ENCODE measurements around the gene FHDC1. TPM values are rescaled to one million over a fixed set of nuclear protein-coding genes. Genes with fewer than 3 reads are reported as not detected.
A peak's percentile ranks its signal among the peaks of the same experiment; 100 is the strongest.
"Not testable (repeated sequence)": the region's sequence is repeated elsewhere in the genome, so short reads cannot be mapped to it uniquely, and the experiment has no call there.

The FHDC1 gene
- total RNA-seq, 4 donors from 2014 or later = 0.29 to 0.52 (median 0.45) TPM

- H3K27me3 ChIP-seq = no peaks in the 10 kb centered on the region
- peaks cover 7 to 9% of the 10 kb centered on the region in 2 donors for H3K4me1 ChIP-seq
- no peak overlapping the region for H3K27ac ChIP-seq
- DNase-seq = no peak
- in situ Hi-C loops (cut with MboI; ENCODE audit: low sequenced_read_pairs in 4 of 4) (no loop called here), intact Hi-C loops (cut with DNase I; ENCODE audit: low total_unique reads) (no loop called here)
- no peaks in the 10 kb centered on the region for H3K9me3 ChIP-seq
- H3K4me3 ChIP-seq = no peak overlapping the region
- H3K36me3 ChIP-seq = peaks cover 0 to 8% of the 10 kb centered on the region in 2 donors
- no peak for ATAC-seq
- TF ChIP-seq POLR2A (IDR thresholded peaks at IDR 0.05) = no peak
- TF ChIP-seq, protein P1, sequence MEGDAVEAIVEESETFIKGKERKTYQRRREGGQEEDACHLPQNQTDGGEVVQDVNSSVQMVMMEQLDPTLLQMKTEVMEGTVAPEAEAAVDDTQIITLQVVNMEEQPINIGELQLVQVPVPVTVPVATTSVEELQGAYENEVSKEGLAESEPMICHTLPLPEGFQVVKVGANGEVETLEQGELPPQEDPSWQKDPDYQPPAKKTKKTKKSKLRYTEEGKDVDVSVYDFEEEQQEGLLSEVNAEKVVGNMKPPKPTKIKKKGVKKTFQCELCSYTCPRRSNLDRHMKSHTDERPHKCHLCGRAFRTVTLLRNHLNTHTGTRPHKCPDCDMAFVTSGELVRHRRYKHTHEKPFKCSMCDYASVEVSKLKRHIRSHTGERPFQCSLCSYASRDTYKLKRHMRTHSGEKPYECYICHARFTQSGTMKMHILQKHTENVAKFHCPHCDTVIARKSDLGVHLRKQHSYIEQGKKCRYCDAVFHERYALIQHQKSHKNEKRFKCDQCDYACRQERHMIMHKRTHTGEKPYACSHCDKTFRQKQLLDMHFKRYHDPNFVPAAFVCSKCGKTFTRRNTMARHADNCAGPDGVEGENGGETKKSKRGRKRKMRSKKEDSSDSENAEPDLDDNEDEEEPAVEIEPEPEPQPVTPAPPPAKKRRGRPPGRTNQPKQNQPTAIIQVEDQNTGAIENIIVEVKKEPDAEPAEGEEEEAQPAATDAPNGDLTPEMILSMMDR (IDR thresholded peaks at IDR 0.05 in 4 of 5, conservative IDR thresholded peaks at IDR 0.05 in 1 of 5) = no peak
Observed at GRCh38 chr4:152896811-152897210, 39.3 kb upstream of the FHDC1 start.

DNA sequence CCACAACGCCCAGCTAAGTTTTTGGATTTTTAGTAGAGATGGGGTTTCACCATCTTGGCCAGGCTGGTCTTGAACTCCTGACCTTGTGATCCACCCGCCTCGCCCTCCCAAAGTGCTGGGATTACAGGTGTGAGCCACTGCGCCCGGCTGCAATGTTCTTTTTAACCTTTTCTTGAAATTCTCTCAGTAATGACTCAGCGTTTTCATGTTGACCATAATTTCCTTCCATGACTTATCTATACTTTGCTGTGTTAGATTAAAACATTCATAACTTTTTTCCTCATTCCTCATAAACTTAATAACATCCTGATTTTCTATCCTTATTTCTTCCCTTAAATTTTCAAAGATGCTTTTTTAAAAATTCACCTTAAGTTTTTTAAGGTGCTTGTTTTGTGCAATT is 38.0 kb upstream of the FHDC1 start:
- H3K4me3 ChIP-seq; DNase-seq; H3K27me3 ChIP-seq; ATAC-seq; H3K9me3 ChIP-seq; intact Hi-C loops (cut with DNase I; ENCODE audit: low total_unique reads); H3K4me1 ChIP-seq; H3K27ac ChIP-seq; H3K36me3 ChIP-seq; in situ Hi-C loops (cut with MboI; ENCODE audit: low sequenced_read_pairs in 4 of 4): not testable (repeated sequence)

- no peak for DNase-seq
- no peaks in the 10 kb centered on the region for H3K27me3 ChIP-seq
- H3K27ac ChIP-seq = no peak overlapping the region
- TF ChIP-seq, protein P1 (IDR thresholded peaks at IDR 0.05 in 4 of 5, conservative IDR thresholded peaks at IDR 0.05 in 1 of 5) = no peak
- TF ChIP-seq POLR2A (IDR thresholded peaks at IDR 0.05) = no peak
- H3K36me3 ChIP-seq = no peaks in the 10 kb centered on the region
- no peak for ATAC-seq
- H3K9me3 ChIP-seq = no peaks in the 10 kb centered on the region
- in situ Hi-C loops (cut with MboI; ENCODE audit: low sequenced_read_pairs in 4 of 4) = no loop called here
- peaks cover 7 to 9% of the 10 kb centered on the region in 2 donors for H3K4me1 ChIP-seq
- intact Hi-C loops (cut with DNase I; ENCODE audit: low total_unique reads) = no loop called here
- no peak overlapping the region for H3K4me3 ChIP-seq
Observed at GRCh38 chr4:152898606-152899005, 37.5 kb upstream of the FHDC1 start.

DNA sequence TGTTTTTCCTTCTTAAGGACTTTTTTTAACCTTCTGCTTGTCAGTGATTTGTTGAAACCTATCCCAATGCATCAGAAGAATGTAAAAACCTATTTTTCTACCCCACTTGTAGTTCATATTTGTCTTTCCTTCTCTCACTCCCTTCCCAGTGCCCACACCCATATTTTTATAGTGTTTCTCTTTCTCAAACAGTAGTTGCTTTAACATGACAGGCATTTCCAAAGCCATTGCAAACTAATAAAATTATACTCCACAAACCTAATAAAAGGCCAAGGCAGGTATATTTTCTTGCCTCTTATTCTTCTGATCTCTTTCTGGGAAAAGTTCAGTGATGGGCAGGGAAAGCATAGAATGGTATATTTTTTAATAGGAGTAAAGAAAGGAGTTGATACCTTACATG is 35.7 kb upstream of the FHDC1 start:
- peaks cover 7 to 9% of the 10 kb centered on the region in 2 donors for H3K4me1 ChIP-seq
- H3K4me3 ChIP-seq = no peak overlapping the region
- H3K9me3 ChIP-seq = no peaks in the 10 kb centered on the region
- H3K27me3 ChIP-seq = no peaks in the 10 kb centered on the region
- no peaks in the 10 kb centered on the region for H3K36me3 ChIP-seq
- in situ Hi-C loops (cut with MboI; ENCODE audit: low sequenced_read_pairs in 4 of 4) (no loop called here), intact Hi-C loops (cut with DNase I; ENCODE audit: low total_unique reads) (no loop called here)
- ATAC-seq (no peak), DNase-seq (no peak)
- no peak overlapping the region for H3K27ac ChIP-seq
- TF ChIP-seq POLR2A (IDR thresholded peaks at IDR 0.05) = no peak
- TF ChIP-seq, protein P1 (IDR thresholded peaks at IDR 0.05 in 4 of 5, conservative IDR thresholded peaks at IDR 0.05 in 1 of 5) = no peak

GRCh38 chr4:152901205-152901604 is 34.9 kb upstream of the FHDC1 start:
- intact Hi-C loops (cut with DNase I; ENCODE audit: low total_unique reads) = no loop called here
- Histone ChIP-seq H3K4me3 (peak overlapping the region in 1 of 4 donors; percentile 13), H3K4me1 (peaks cover 7 to 9% of the 10 kb centered on the region in 2 donors), H3K9me3 (no peaks in the 10 kb centered on the region), H3K36me3 (no peaks in the 10 kb centered on the region), H3K27me3 (no peaks in the 10 kb centered on the region), H3K27ac (peak overlapping the region in 1 of 4 donors; percentile 31)
- ATAC-seq (peak; percentile 82 to 83), DNase-seq (no peak)
- in situ Hi-C loops (cut with MboI; ENCODE audit: low sequenced_read_pairs in 4 of 4) = no loop called here
- TF ChIP-seq, protein P1 (IDR thresholded peaks at IDR 0.05 in 4 of 5, conservative IDR thresholded peaks at IDR 0.05 in 1 of 5) = no peak
- TF ChIP-seq POLR2A (IDR thresholded peaks at IDR 0.05) = no peak

Measured in gastrocnemius medialis (tissue), 4 donors.